Measurements from ENCODE around the gene CNKSR2.

Gene CNKSR2

GRCh38 chrX:21638311-21638710, 264.1 kb downstream of the CNKSR2 start:
- TF ChIP-seq, protein P1, sequence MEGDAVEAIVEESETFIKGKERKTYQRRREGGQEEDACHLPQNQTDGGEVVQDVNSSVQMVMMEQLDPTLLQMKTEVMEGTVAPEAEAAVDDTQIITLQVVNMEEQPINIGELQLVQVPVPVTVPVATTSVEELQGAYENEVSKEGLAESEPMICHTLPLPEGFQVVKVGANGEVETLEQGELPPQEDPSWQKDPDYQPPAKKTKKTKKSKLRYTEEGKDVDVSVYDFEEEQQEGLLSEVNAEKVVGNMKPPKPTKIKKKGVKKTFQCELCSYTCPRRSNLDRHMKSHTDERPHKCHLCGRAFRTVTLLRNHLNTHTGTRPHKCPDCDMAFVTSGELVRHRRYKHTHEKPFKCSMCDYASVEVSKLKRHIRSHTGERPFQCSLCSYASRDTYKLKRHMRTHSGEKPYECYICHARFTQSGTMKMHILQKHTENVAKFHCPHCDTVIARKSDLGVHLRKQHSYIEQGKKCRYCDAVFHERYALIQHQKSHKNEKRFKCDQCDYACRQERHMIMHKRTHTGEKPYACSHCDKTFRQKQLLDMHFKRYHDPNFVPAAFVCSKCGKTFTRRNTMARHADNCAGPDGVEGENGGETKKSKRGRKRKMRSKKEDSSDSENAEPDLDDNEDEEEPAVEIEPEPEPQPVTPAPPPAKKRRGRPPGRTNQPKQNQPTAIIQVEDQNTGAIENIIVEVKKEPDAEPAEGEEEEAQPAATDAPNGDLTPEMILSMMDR (conservative IDR thresholded peaks at IDR 0.05): no peak
- H3K27ac ChIP-seq: no peak overlapping the region

DNA sequence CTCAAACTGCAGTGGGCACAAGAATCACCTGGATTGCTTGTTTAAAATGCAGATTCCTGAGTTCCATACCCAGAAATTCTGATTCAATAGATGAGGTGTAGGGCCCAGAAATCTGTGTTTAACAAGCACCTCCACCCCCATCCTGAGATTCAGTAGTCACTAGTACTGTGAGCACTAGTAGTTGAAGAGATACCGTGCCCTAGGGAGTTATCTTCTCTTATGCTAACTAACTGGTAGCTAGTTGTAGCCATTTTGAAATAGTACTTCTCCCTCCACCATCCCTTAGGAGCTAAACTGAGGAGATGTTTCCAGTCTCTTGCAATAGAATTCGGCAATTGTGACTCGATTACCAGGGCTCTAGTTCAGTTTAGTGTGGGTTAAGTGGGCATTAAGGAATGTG, 265.6 kb downstream of the CNKSR2 start:
- TF ChIP-seq, protein P1 (conservative IDR thresholded peaks at IDR 0.05): no peak
- no peak overlapping the region for H3K27ac ChIP-seq

DNA sequence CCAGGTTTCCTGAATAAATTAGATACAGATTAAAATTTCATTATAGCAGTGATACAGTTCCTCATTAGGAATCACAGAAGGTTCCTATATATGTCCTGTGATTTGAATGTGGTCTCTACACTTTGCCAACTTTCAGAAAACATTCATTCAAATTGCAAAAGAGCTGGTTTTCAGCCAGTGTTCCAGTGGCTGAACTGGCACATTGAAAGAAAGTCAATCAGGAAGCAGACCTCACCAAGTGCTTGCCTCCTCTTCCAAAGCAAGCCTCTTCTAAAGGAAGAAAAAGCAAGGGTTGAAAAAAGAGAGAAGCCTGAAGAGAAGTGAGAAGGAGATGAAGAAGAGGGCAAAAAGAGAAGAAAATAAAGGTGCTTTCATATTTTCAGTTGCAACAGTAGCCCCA, 271.2 kb downstream of the CNKSR2 start:
- TF ChIP-seq, protein P1 (conservative IDR thresholded peaks at IDR 0.05): no peak
- H3K27ac ChIP-seq: no peak overlapping the region

DNA sequence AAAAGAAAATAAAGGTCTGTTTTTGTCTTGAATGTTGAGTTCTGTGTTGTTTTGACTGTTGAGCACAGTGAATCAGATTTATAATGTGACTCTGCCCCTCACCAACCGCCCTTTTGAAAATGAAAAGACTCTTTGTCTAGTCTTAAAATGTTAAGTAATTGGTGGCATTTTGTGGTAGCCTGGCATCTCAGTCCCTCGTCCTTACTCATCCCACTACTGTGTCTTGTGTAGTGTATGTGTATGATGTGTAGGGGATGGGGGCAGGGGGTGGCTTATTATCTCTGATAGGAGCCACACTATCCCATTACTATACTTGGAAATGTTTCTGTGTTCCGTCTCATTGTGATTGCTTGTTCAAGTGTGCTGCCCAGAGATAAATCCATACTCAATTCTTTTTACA, 271.7 kb downstream of the CNKSR2 start:
- H3K27ac ChIP-seq: no peak overlapping the region
- TF ChIP-seq, protein P1 (conservative IDR thresholded peaks at IDR 0.05): no peak

GRCh38 chrX:21655901-21656586, 281.8 kb downstream of the CNKSR2 start:
- H3K27ac ChIP-seq: peak overlapping the region; percentile 91
- TF ChIP-seq, protein P1 (conservative IDR thresholded peaks at IDR 0.05): no peak

DNA sequence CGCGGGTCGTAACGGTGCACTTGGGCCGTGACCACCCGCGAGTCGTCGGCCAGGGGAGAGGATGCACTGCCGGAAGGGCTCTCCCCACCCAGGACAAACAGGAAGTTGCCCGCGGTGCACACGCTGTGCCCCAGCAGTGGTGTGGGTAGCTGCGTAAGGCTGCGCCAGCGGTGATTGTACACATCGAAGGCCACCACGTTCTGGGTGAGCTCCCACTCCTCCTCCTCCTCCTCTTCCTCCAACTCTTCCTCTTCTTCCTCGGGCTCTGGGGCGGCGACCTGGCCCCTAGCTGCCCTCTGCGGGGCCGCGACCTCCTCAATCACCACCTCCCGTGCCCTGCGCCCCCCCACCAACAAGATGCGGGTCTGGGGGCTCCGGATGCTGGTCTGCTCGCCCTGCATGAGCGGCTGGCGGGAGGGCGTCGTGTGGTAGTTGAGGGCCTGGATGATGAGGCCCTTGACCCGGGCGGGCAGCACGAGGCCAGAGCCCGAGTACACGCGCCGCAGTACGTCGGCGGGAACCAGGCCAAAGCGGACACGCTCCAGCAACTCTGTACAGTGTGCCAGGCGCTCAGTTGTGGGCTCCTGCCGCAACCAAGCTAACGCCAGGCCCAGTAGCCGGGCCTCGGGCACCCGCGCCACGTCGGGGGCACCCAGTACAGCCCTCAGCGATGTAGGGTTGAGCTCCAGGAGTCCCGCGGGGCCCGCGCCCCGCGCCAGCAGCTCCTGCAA, 282.5 kb downstream of the CNKSR2 start:
- H3K27ac ChIP-seq: peak overlapping the region; percentile 91
- TF ChIP-seq, protein P1 (conservative IDR thresholded peaks at IDR 0.05): no peak

GRCh38 chrX:21657318-21658151, 283.3 kb downstream of the CNKSR2 start:
- H3K27ac ChIP-seq: peak overlapping the region; percentile 91
- TF ChIP-seq, protein P1 (conservative IDR thresholded peaks at IDR 0.05): no peak
